Stimulated activated CD4-positive, alpha-beta T cell treated with anti-CD3 and anti-CD28 coated beads, Interleukin-15, amount 100 ng/mL, for 1 hour (primary cell): Measurements from ENCODE around the gene PHF8.

Experiments
- DNase-seq, 2 donors: peaks; one replicate each; pipeline ENCODE4 v3.0.0-alpha.2; 2020; ENCODE audit warnings: low read depth in 1 of 2, low spot score in 1 of 2

PHF8 gene

GRCh38 chrX:54044126-54044876 lies at the start of gene PHF8:
TSS of gene PHF8 (minus strand) at chrX:54044473. CDS start at chrX:54042728, 1,745 bp downstream.
- DNase-seq: peak; percentile 89 to 90

GRCh38 chrX:54093571-54093970 lies 49.3 kb upstream of the PHF8 start:
- DNase-seq: no peak

- DNase-seq: no peak
Observed at GRCh38 chrX:54093159-54093558, 48.9 kb upstream of the PHF8 start.

- DNase-seq: no peak
Observed at GRCh38 chrX:54090880-54091279, 46.6 kb upstream of the PHF8 start.

- no peak for DNase-seq
Observed at GRCh38 chrX:54089191-54089590, 44.9 kb upstream of the PHF8 start.

- DNase-seq: no peak
Observed at GRCh38 chrX:54087661-54088060, 43.4 kb upstream of the PHF8 start.

GRCh38 chrX:54085666-54086065 lies 41.4 kb upstream of the PHF8 start:
- no peak for DNase-seq

GRCh38 chrX:54076903-54077302 lies 32.6 kb upstream of the PHF8 start:
- no peak for DNase-seq

GRCh38 chrX:54074826-54075225 lies 30.6 kb upstream of the PHF8 start:
- no peak for DNase-seq

- no peak for DNase-seq
Observed at GRCh38 chrX:54067766-54068165, 23.5 kb upstream of the PHF8 start.

GRCh38 chrX:54066841-54067240 lies 22.6 kb upstream of the PHF8 start:
- DNase-seq: no peak

- no peak for DNase-seq
Observed at GRCh38 chrX:54064564-54064963, 20.3 kb upstream of the PHF8 start.

- DNase-seq: no peak
Observed at GRCh38 chrX:54063361-54063760, 19.1 kb upstream of the PHF8 start.

GRCh38 chrX:54049801-54050200 lies 5.5 kb upstream of the PHF8 start:
- DNase-seq: no peak

- no peak for DNase-seq
Observed at GRCh38 chrX:54048412-54048811, 4.1 kb upstream of the PHF8 start.

GRCh38 chrX:54045563-54046228 lies 1.4 kb upstream of the PHF8 start:
- DNase-seq: no peak

- DNase-seq: no peak
Observed at GRCh38 chrX:54044877-54045338, 635 bp upstream of the PHF8 start.

GRCh38 chrX:54043541-54044125 lies 640 bp downstream of the PHF8 start:
- peak; percentile 7 to 15 for DNase-seq

GRCh38 chrX:54043056-54043455 lies 1.2 kb downstream of the PHF8 start:
- no peak for DNase-seq

- no peak for DNase-seq
Observed at GRCh38 chrX:54042609-54043021, 1.7 kb downstream of the PHF8 start.

GRCh38 chrX:54030329-54030728 lies 13.9 kb downstream of the PHF8 start:
- no peak for DNase-seq

- no peak for DNase-seq
Observed at GRCh38 chrX:54029529-54030143, 14.6 kb downstream of the PHF8 start.
